NK-92 (cell line): ENCODE data around the gene OR6C70.
"Not testable (repeated sequence)": the region's sequence is repeated elsewhere in the genome, so short reads cannot be mapped to it uniquely, and the experiment has no call there.

Experiments
- DNase-seq: peaks from one replicate; lab custom pipeline; 2025; ENCODE audit not compliant: unreplicated experiment; lab: John Stamatoyannopoulos, UW

The OR6C70 gene

DNA sequence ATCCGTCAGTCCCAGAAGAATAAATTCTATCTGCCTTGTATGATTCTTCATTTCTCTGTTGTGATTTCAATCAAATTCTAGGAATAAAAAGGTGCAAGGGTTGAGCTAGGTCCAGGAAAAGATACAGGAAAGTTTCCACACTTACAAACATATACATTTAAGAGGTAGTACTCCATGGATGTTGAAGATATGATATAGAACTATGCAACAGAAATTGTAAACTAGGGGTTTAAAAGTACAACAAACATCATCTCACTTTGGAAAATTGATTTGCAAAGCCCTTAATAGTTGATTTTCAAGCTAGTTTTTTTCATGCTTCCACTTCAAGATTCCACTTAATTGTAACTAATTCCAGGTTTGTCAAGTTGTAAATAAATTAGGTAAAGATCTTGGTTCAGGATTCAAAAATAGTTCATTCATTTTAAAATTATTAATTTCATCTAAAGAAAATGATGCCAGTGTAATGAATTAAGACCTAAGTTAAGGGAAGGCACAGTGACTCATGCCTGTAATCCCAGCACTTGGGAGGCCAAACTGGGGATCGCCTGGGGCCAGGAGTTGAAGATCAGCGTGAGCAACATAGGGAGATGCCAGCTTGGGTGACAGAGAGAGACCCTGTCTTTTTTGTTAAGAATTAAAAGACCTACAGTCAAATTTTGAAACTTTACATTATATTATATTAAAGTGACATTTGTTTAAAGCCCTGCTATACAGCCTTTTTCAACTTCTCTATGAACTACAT is at the start of gene OR6C70:
TSS of gene OR6C70 (minus strand) at position 51 of the 742 bp plus-strand sequence. CDS start at position 51, 0 bp downstream.
- DNase-seq = no peak

DNA sequence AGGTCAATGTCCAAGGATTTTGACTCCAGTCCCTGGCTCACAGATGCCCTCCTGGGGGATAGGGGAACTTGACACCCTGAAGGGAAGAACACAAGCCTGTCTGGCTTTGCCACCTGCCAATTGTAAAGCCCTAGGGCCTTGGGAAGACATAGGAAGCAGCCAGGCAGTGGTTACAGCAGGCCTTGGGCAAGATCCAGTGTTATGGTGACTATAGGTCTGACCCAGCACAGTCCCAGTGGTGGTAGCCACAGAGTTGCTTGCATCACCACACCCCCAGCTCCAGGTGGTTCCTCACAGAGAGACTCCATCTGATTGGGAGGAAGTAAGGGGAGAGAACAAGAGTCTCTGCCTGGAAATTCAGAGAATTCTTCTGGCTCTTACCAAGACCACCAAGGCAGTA is 46.5 kb upstream of the OR6C70 start:
- no peak for DNase-seq

GRCh38 chr12:55515696-55516095 is 45.8 kb upstream of the OR6C70 start:
- no peak for DNase-seq

- DNase-seq = no peak
Observed at GRCh38 chr12:55501601-55502000, 31.7 kb upstream of the OR6C70 start.

DNA sequence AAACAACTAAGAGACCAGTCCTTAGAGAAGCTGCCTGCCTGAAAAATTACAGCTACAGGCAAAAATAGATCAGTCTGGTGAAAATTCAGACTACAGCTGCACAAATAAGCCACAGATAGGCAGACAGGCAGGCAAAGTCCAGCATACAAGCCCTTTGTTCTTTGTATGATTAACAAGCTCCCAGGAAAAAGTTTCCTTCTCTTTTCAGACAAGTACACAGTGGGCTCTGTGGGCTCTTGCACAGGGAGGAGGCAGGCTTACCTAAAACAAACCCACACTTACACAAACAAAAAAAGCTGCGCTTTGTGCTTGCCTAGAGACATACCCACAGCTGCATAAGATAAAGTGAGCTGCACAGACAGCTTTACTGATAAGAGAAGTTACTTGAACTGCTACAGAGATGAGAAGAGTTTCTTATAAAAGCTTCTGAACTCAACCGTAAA is 29.9 kb upstream of the OR6C70 start:
- DNase-seq = no peak

GRCh38 chr12:55499231-55499630 is 29.3 kb upstream of the OR6C70 start:
- no peak for DNase-seq

DNA sequence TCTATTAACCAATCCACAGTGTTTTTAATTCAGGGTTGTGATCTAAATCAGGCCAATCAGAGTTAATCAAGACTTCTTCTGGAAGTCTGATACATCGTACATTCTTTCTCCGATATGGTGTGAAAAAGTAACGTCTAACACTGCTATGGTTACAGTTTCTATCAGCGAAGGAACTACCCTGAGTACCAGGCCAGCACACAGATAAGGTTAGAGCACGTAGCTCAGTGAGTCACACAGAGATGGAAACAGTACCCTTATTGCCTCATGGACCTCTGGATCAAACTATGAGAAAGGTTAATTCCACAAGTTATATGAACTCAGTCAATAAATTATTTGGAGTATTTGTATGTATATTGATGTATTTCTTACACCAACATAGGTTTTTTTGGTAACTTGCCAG is 25.6 kb upstream of the OR6C70 start:
- no peak for DNase-seq

- DNase-seq = no peak
Observed at GRCh38 chr12:55492078-55492477, 22.1 kb upstream of the OR6C70 start, which contains the start of gene OR6C68. Gene OR6C68, plus strand, starts transcription at chr12:55492378. Its CDS starts 0 bp downstream, at chr12:55492378.

DNA sequence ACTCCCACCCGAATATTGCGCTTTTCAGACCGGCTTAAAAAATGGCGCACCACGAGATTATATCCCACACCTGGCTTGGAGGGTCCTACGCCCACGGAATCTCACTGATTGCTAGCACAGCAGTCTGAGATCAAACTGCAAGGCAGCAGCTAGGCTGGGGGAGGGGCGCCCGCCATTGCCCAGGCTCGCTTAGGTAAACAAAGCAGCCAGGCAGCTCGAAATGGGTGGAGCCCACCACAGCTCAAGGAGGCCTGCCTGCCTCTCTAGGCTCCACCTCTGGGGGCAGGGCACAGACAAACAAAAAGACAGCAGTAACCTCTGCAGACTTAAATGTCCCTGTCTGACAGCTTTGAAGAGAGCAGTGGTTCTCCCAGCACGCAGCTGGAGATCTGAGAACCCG is 14.3 kb upstream of the OR6C70 start:
- not testable (repeated sequence) for DNase-seq

DNA sequence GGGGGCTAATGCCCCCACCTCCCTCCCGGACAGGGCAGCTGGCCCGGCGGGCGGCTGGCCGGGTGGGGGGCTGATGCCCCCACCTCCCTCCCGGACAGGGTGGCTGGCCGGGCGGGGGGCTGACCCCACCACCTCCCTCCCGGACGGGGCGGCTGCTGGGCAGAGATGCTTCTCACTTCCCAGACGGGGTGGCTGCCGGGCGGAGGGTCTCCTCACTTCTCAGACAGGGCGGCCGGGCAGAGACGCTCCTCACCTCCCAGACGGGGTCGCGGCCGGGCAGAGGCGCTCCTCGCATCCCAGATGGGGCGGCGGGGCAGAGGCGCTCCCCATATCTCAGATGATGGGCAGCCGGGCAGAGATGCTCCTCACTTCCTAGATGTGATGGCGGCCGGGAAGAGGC is 9.2 kb upstream of the OR6C70 start:
- DNase-seq = not testable (repeated sequence)

DNA sequence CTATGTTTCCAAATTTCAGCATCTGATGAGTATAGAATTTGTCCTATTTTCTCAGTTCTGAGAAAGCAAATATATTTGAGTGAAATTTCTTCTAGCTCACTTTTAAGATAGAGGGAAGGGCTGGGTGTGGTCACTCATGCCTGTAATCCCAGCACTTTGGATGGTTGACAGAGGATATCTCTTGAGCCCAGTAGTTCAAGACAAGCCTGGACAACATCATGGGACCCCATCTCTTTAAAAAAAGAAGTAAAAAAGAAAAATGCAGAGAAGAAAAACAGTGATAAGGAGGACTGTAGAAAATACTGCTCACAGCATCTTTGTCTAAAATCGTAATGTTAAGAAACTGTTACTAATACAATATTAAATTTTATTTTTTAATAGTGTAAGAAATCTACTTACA is 2.3 kb upstream of the OR6C70 start:
- DNase-seq = no peak

DNA sequence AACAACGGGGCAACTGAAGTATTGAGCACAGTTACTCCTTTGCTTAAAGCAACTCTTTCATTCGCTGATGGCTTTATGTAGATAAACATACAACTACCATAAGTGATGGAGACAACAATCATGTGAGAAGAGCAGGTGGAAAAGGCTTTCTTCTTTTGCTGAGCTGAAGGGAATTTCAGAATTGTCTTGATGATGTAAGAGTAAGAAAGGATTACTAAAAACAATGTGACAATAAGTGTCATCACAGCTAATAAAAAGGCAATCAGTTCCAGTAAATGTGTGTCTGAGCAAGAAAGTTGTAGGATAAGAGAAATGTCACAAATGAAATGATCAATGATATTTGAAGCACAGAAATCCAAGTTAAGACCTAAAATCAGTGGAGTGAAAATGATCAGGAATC is 647 bp downstream of the OR6C70 start:
- no peak for DNase-seq

DNA sequence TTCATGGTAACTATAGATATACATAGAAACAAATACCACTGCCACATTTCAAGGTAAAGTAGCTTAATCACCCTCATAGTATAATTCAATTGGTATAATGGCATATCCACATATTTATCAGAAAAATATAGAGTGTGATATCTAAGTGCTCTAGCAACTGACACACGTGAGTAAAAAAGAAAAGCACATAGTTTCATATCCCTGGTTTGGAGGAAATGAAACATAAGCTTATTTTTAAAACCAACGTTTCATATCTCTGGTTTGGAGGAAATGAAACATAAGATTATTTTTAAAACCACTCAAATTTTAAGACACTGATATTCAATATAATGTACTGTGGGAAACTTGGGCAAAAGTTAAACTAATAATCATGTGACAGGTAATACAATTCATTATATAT is 2.1 kb downstream of the OR6C70 start:
- DNase-seq = no peak

GRCh38 chr12:55464926-55465325 is 5.0 kb downstream of the OR6C70 start:
- DNase-seq = not testable (repeated sequence)

DNA sequence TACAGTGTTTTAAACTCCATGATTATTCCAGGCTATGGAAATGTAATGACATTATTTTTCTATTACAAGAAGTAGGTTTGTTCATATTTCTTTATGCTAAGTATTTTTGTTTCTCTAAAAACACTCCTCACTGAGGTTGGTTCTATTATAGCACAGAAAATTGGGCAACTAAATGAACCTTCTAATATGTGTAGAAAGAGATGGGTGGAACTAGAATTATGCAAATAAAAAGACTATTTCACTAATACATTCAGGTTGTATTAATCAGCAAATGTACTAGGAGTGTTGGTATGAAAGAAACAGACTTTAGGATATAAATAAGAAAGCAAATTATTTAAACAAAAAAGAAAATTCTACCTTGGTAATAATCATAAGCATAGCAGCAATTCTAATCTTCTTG is 21.1 kb downstream of the OR6C70 start:
- no peak for DNase-seq

GRCh38 chr12:55446326-55446725 is 23.6 kb downstream of the OR6C70 start:
- no peak for DNase-seq

DNA sequence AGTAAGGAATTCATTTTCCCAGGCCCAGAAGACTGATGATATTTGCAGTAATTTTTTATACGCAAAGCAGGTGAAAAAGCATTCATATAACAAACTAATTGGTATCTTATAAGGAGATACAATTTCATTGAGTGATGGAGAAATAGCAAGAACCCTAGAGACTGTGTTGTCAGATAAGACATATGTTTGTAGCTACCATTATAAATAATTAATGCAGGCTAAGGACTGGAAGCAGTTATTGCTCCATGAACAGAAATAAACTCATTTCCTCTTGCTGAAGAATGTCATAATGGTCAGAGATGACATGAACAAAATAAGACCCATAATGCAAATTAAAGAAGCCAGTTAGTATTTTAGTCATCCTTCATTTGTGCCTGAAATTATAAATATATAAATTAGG is 24.6 kb downstream of the OR6C70 start:
- no peak for DNase-seq

GRCh38 chr12:55443776-55444175 is 26.2 kb downstream of the OR6C70 start, which contains the start of gene OR6C2:
Gene OR6C2, plus strand, starts transcription at chr12:55444076. Its CDS starts 8,138 bp downstream, at chr12:55452214.
- DNase-seq = no peak

DNA sequence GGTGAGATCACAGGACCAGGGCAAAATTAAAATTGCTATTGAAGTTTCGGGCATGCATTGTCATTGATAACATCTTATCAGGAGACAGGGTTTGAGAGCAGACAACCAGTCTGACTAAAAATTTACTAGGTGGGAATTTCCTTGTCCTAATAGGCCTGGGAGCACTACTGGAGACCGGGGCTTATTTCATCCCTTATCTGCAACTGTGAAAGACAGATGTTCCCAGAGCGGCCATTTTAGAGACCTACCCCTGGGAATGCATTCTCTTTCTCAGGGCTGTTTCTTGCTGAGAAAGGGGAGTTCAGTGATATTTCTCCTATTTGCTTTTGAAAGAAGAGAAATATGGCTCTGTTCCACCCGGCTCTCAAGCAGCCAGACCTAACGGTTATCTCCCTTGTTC is 28.7 kb downstream of the OR6C70 start:
- not testable (repeated sequence) for DNase-seq

GRCh38 chr12:55428331-55429243 is 41.4 kb downstream of the OR6C70 start:
- DNase-seq = no peak

- DNase-seq = no peak
Observed at GRCh38 chr12:55425954-55426353, 44.0 kb downstream of the OR6C70 start, which contains the start of gene OR6C76. Gene OR6C76, plus strand, starts transcription at chr12:55426254. Its CDS starts 0 bp downstream, at chr12:55426254.
